ENCODE measurements around the gene TSG101.
A peak's percentile ranks its signal among the peaks of the same experiment; 100 is the strongest.

TSG101 gene

DNA sequence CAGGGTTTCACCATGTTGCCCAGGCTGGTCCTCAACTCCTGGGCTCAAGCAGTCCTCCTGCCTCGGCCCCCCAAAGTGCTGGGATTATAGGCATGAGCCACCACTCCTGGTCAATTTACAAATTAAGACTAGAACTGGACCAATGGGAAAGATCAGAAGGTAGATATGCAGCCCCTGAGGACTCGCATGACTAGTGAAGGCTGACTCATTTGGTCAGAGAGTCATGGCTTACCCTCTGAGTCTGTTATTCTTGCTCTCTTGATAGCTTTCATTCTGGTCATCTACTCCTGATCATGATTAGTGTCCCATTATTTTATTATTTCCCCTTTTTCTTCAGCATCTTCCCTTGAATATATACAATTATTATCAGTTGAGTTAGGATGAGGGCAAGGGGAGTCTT, 73.8 kb downstream of the TSG101 start:
- Histone ChIP-seq H3K4me3 (ENCODE audit: severe bottlenecking) (no peak overlapping the region), H3K9me3 (ENCODE audit: severe bottlenecking) (no peaks in the 10 kb centered on the region), H3K27me3 (ENCODE audit: insufficient read depth, poor library complexity, severe bottlenecking) (no peaks in the 10 kb centered on the region), H3K4me1 (ENCODE audit: insufficient read depth, poor library complexity, severe bottlenecking) (no peaks in the 10 kb centered on the region), H3K36me3 (ENCODE audit: low read depth) (no peaks in the 10 kb centered on the region), H3K27ac (ENCODE audit: poor library complexity, severe bottlenecking) (no peak overlapping the region)
- DNase-seq (ENCODE audit: low spot score) = no peak
- TF ChIP-seq, protein P1, sequence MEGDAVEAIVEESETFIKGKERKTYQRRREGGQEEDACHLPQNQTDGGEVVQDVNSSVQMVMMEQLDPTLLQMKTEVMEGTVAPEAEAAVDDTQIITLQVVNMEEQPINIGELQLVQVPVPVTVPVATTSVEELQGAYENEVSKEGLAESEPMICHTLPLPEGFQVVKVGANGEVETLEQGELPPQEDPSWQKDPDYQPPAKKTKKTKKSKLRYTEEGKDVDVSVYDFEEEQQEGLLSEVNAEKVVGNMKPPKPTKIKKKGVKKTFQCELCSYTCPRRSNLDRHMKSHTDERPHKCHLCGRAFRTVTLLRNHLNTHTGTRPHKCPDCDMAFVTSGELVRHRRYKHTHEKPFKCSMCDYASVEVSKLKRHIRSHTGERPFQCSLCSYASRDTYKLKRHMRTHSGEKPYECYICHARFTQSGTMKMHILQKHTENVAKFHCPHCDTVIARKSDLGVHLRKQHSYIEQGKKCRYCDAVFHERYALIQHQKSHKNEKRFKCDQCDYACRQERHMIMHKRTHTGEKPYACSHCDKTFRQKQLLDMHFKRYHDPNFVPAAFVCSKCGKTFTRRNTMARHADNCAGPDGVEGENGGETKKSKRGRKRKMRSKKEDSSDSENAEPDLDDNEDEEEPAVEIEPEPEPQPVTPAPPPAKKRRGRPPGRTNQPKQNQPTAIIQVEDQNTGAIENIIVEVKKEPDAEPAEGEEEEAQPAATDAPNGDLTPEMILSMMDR (IDR thresholded peaks at IDR 0.05; ENCODE audit: poor library complexity, severe bottlenecking) = no peak
- peak; percentile 69 for ATAC-seq (ENCODE audit: low read depth)

DNA sequence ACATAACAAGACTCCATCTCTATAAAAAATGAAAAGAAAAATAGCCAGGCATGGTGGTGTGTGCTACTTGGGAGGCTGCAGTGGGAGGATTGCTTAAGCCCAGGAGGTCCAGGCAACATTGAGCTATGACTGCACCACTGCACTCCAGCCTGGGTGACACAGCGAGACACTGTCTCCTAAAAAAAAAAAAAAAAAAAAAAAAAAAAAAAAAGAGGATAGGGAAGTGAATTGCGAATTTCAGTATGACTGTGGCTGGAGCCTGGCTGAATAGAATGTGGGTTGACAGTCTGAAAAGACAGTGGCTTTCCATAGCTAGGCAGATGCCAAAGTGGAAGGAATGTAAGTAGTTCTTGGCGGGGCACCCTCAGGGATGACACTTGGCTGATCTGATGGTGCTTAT, 77.5 kb downstream of the TSG101 start:
- TF ChIP-seq, protein P1 (IDR thresholded peaks at IDR 0.05; ENCODE audit: poor library complexity, severe bottlenecking) = no peak
- Histone ChIP-seq H3K36me3 (ENCODE audit: low read depth) (no peaks in the 10 kb centered on the region), H3K9me3 (ENCODE audit: severe bottlenecking) (no peaks in the 10 kb centered on the region), H3K27me3 (ENCODE audit: insufficient read depth, poor library complexity, severe bottlenecking) (no peaks in the 10 kb centered on the region), H3K4me1 (ENCODE audit: insufficient read depth, poor library complexity, severe bottlenecking) (no peaks in the 10 kb centered on the region), H3K27ac (ENCODE audit: poor library complexity, severe bottlenecking) (no peak overlapping the region), H3K4me3 (ENCODE audit: severe bottlenecking) (no peak overlapping the region)
- DNase-seq (ENCODE audit: low spot score) (no peak), ATAC-seq (ENCODE audit: low read depth) (no peak)

DNA sequence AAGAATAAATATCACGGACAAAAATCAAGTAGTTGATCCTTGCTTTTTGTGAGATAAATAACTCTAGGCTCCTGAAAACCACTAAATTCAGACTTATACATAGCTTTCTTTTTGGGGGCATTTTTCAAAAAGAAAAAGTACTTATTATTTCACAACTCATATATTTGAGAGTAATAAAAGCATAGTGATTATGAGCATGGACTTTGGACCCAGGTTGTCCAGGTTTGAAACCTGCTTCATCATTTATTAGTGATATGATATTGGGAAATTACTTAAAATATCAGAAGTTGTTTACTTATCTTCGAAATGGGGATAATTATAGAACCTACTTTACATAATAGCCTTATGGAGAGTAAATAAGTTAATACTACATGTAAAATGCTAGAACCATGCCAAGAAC, 88.1 kb downstream of the TSG101 start:
- Histone ChIP-seq H3K36me3 (ENCODE audit: low read depth) (no peaks in the 10 kb centered on the region), H3K4me1 (ENCODE audit: insufficient read depth, poor library complexity, severe bottlenecking) (no peaks in the 10 kb centered on the region), H3K27me3 (ENCODE audit: insufficient read depth, poor library complexity, severe bottlenecking) (no peaks in the 10 kb centered on the region), H3K4me3 (ENCODE audit: severe bottlenecking) (no peak overlapping the region), H3K27ac (ENCODE audit: poor library complexity, severe bottlenecking) (no peak overlapping the region), H3K9me3 (ENCODE audit: severe bottlenecking) (no peaks in the 10 kb centered on the region)
- ATAC-seq (ENCODE audit: low read depth) (no peak), DNase-seq (ENCODE audit: low spot score) (no peak)
- TF ChIP-seq, protein P1 (IDR thresholded peaks at IDR 0.05; ENCODE audit: poor library complexity, severe bottlenecking) = no peak
